GM12891 (cell line): ENCODE results near the gene LRCH1.

ENCODE experiments used
- POLR2A ChIP-seq: IDR thresholded peaks from 2 replicates; pipeline ENCODE4 v1.6.1; 2011; ENCODE audit warnings: low read depth, low read length, control low read depth
- POLR2AphosphoS5 ChIP-seq: IDR thresholded peaks from 2 replicates; pipeline ENCODE4 v1.6.1; 2011; ENCODE audit warnings: low read depth, low read length, control low read depth
- POU2F2 ChIP-seq: IDR thresholded peaks from 2 replicates; pipeline ENCODE4 v1.6.1; 2011; ENCODE audit warnings: low read depth, mild to moderate bottlenecking, control low read depth, low read length, moderate library complexity

GRCh38 chr13:46739447-46740098, 186.6 kb downstream of the LRCH1 start:
- no peak for TF ChIP-seq POLR2AphosphoS5
- TF ChIP-seq POLR2A, result no peak
- TF ChIP-seq POU2F2, result no peak
